Suprapubic skin (tissue), 4 donors: Measurements from ENCODE around the gene CHST15.

Experiments
- EP300 ChIP-seq: sonication (generic); formaldehyde crosslinking; IDR thresholded peaks from one replicate; pipeline ENCODE4 v1.6.1; 2017; ENCODE audit warnings: antibody characterized with exemption
- POLR2A ChIP-seq, 2 donors: fragments of 450-650 bp; IDR thresholded peaks; one replicate each; pipeline ENCODE4 v1.6.1; 2017; ENCODE audit warnings: antibody characterized with exemption in 2 of 2, mild to moderate bottlenecking in 2 of 2, moderate library complexity in 2 of 2
- POLR2AphosphoS5 ChIP-seq, 3 donors: sonication (generic); formaldehyde crosslinking; IDR thresholded peaks; one replicate each; pipeline ENCODE4 v1.6.1; 2017; ENCODE audit warnings: antibody characterized with exemption in 3 of 3
- TF ChIP-seq, protein P1 (sequence below), 2 donors: fragments of 200-600 bp in 1 of 2; fragments of 450-650 bp in 1 of 2; sonication (generic) in 1 of 2; IDR thresholded peaks; one replicate each; pipeline ENCODE4 v1.5.1; 2016 to 2019; ENCODE audit warnings: antibody characterized with exemption in 2 of 2, mild to moderate bottlenecking in 1 of 2, moderate library complexity in 1 of 2

GRCh38 chr10:124015991-124016390 is 77.4 kb downstream of the CHST15 start:
- TF ChIP-seq POLR2A (IDR thresholded peaks at IDR 0.05) (no peak), POLR2AphosphoS5 (IDR thresholded peaks at IDR 0.05) (no peak), EP300 (no peak)
- TF ChIP-seq, protein P1, sequence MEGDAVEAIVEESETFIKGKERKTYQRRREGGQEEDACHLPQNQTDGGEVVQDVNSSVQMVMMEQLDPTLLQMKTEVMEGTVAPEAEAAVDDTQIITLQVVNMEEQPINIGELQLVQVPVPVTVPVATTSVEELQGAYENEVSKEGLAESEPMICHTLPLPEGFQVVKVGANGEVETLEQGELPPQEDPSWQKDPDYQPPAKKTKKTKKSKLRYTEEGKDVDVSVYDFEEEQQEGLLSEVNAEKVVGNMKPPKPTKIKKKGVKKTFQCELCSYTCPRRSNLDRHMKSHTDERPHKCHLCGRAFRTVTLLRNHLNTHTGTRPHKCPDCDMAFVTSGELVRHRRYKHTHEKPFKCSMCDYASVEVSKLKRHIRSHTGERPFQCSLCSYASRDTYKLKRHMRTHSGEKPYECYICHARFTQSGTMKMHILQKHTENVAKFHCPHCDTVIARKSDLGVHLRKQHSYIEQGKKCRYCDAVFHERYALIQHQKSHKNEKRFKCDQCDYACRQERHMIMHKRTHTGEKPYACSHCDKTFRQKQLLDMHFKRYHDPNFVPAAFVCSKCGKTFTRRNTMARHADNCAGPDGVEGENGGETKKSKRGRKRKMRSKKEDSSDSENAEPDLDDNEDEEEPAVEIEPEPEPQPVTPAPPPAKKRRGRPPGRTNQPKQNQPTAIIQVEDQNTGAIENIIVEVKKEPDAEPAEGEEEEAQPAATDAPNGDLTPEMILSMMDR (IDR thresholded peaks at IDR 0.05) = no peak
